Measurements from ENCODE around the gene COX4I2.
"Not testable (repeated sequence)": the region's sequence is repeated elsewhere in the genome, so short reads cannot be mapped to it uniquely, and the experiment has no call there.

The COX4I2 gene

GRCh38 chr20:31637660-31638059 is at the start of gene COX4I2:
Gene COX4I2 (plus strand): TSS chr20:31637912. CDS start chr20:31639018, 1,106 bp downstream.
- no peak for DNase-seq (ENCODE audit: low read depth in 2 of 2)

- no peak for DNase-seq (ENCODE audit: low read depth in 2 of 2)
Observed at GRCh38 chr20:31590717-31591225, 46.9 kb upstream of the COX4I2 start.

- DNase-seq (ENCODE audit: low read depth in 2 of 2) = no peak
Observed at GRCh38 chr20:31593221-31594001, 44.3 kb upstream of the COX4I2 start.

- DNase-seq (ENCODE audit: low read depth in 2 of 2) = no peak
Observed at GRCh38 chr20:31594002-31594557, 43.6 kb upstream of the COX4I2 start.

- no peak for DNase-seq (ENCODE audit: low read depth in 2 of 2)
Observed at GRCh38 chr20:31594558-31595379, 42.9 kb upstream of the COX4I2 start.

GRCh38 chr20:31595380-31595653 is 42.4 kb upstream of the COX4I2 start:
- no peak for DNase-seq (ENCODE audit: low read depth in 2 of 2)

- no peak for DNase-seq (ENCODE audit: low read depth in 2 of 2)
Observed at GRCh38 chr20:31595654-31596411, 41.9 kb upstream of the COX4I2 start.

DNA sequence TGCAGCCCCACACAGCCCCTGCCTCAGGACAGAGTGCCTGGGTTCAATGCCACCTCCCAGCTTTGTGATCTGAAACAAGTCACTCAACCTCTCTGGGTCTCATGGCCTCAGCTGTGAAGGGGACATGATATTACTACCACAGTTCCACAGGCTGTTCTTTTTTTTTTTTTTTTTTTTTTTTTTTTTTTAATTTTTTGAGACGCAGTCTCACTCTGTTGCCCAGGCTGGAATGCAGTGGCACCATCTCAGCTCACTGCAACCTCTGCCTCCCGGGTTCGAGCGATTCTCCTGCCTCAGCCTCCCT is 41.3 kb upstream of the COX4I2 start:
- not testable (repeated sequence) for DNase-seq (ENCODE audit: low read depth in 2 of 2)

DNA sequence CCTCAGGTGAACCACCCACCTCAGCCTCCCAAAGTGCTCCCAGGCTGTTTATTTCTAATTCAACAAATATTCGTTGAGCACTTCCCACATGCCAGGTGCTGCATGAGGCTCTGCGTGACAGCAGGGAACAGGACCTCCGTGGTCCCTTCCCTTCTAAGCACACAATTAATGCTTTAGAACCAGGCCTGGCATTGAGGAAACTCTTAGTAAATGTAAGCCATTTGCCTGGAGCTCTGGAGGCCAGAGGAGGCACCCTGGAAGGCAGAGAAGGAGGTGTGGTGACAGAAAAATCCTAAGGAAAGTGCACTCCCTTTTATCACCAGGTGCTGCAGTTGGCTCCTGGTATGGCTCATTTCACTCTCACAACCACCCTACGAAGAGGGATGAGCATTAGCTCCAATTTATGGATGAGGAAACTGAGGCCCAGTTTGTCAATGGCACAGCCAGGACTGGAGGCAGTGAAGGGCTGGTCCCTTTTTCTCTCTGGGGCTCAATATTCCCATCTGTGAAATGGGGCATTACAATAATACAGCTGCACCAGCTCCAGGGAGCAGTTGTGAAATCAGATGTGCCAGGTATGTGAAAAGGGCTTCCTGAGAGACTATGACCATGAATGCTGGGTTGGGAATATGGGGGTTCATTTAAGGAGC is 40.8 kb upstream of the COX4I2 start:
- DNase-seq (ENCODE audit: low read depth in 2 of 2) = no peak

- DNase-seq (ENCODE audit: low read depth in 2 of 2) = no peak
Observed at GRCh38 chr20:31597481-31597855, 40.2 kb upstream of the COX4I2 start.

DNA sequence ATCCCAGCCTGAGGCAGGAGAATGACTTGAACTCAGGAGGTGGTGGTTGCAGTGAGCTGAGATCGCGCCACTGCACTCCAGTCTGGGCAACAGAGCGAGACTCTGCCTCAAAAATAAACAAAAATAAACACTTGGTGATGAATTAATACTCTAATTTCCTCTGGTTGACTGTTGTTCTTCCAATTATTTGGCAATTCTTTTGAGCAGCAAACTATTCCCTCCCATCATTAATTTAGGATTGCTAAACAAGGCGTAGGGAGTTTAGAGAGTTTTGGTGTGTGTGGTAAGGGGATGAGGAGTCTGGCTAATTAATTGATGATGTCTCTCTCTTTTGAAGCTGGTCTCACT is 35.3 kb upstream of the COX4I2 start:
- no peak for DNase-seq (ENCODE audit: low read depth in 2 of 2)

GRCh38 chr20:31602779-31603441 is 34.8 kb upstream of the COX4I2 start:
- no peak for DNase-seq (ENCODE audit: low read depth in 2 of 2)

DNA sequence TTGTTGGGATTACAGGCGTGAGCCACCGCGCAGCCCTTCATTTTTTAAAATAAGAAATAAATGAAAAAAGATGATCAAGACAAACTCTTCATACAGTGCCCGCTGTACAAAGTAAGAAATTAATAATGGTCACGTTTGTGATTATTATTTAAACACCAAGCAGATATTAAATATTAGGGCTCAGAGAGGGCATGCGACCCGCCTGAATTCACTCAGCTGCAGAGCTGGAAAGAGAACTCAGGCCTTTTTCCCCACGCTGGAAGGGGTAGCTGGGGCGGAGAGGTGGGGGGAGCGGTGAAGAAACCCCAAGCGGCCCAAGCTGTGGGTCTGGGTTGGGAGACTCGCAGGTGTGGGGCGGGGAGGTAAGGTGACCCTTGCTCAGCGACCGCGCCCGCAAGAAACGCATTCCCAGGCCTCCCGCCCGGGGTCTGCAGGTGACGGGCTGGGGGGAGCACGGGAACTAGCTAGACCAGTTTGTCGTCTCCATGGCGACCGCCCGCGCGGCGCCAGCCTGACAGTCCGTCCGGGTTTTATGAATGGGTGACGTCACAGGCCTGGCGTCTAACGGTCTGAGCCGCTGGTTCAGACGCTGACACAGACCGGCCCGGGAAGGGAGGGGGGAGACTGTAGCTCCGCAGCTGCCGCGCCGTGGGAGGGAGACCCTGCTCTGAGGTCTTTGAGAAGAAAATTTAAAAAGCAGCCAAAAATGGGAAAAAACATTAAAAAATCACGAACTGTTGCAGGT is 33.7 kb upstream of the COX4I2 start:
- DNase-seq (ENCODE audit: low read depth in 2 of 2) = peak; percentile 30 to 44

GRCh38 chr20:31604567-31605030 is 33.1 kb upstream of the COX4I2 start:
- no peak for DNase-seq (ENCODE audit: low read depth in 2 of 2)

DNA sequence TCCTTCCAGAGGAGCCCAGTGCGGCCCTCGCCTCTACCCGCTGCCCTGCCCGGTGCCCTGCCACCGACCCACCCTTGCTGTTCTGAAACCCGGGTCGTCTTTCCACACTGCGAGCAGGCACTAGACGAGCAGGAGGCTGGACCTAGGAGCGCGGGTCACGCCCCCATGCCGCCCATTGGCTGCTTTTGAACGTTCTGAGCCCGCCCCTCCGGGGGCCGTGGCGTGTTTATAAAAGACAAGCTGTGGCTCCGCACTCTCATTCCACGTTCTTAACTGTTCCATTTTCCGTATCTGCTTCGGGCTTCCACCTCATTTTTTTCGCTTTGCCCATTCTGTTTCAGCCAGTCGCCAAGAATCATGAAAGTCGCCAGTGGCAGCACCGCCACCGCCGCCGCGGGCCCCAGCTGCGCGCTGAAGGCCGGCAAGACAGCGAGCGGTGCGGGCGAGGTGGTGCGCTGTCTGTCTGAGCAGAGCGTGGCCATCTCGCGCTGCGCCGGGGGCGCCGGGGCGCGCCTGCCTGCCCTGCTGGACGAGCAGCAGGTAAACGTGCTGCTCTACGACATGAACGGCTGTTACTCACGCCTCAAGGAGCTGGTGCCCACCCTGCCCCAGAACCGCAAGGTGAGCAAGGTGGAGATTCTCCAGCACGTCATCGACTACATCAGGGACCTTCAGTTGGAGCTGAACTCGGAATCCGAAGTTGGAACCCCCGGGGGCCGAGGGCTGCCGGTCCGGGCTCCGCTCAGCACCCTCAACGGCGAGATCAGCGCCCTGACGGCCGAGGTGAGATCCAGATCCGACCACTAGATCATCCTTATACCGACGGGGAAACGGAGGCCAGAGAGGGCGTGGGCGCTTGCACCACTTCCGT is 32.4 kb upstream of the COX4I2 start, which contains the start of gene ID1:
ID1 (plus strand) TSS at position 259 of the 871 bp plus-strand sequence; CDS start at position 358, 99 bp downstream.
- peak; percentile 76 to 81 for DNase-seq (ENCODE audit: low read depth in 2 of 2)

DNA sequence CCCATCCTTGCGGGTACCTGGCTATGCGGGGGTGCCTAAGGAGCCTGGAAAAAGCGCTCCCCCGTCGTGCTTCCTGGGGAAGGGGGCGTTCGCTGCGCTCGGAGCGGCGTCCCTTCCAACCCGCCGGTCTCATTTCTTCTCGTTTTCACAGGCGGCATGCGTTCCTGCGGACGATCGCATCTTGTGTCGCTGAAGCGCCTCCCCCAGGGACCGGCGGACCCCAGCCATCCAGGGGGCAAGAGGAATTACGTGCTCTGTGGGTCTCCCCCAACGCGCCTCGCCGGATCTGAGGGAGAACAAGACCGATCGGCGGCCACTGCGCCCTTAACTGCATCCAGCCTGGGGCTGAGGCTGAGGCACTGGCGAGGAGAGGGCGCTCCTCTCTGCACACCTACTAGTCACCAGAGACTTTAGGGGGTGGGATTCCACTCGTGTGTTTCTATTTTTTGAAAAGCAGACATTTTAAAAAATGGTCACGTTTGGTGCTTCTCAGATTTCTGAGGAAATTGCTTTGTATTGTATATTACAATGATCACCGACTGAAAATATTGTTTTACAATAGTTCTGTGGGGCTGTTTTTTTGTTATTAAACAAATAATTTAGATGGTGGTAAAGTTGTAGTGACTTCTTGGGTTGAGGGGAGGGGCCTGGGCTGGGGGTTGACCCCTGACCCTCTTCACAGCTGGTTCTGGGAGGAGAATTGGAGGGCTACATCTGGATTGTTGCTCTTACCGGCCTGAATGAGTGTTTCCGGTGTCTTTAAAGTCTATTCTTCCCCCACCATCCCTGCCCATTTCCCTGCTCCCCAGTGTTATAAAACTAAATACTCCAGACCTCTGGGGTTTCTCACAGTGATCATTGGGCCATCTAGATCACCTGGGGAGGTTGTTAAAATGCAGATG is 31.6 kb upstream of the COX4I2 start:
- no peak for DNase-seq (ENCODE audit: low read depth in 2 of 2)

DNA sequence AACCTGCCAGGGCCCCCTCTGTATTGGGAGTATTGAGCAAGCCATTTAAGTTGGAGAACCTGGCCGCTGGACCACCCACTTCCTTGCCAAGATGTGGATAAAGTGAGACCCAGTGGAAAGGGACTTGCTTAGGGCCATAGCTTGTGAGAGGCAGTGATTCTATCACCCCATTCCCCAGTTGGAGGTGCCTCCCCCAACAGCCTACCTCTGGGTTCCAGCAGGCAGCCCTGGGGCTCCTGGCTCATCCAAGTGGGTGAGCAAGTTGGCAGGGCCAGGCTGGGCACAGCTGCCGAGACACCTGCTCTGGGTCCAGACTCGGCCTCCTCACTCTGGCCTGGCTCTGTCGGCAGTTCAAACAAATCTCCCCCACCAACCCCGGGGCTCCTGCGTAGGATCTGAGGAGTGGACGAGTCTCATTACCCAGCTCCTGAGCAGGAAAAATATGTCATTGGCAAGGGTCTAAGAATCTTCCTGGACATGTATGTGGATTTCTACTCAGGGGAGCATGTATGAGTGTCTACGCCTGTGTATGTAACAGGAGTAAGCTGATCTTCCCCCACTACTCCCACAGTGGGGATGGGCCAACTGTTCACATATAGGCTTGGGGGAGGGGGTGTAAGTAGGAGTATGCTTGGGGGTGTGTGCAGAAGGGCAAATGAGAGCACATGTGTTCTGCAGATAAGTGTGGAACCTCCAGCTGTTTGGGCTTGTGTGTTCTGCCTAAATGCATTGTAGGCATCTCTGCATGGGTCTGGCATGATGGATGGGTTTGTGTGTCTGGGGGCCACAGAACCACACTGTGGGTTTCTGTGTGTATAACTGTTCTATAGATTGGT is 30.7 kb upstream of the COX4I2 start:
- DNase-seq (ENCODE audit: low read depth in 2 of 2) = no peak

Measured in stimulated activated CD8-positive, alpha-beta memory T cell treated with anti-CD3 and anti-CD28 coated beads, Interleukin-7, amount 100 ng/mL, for 1 hour (primary cell).